Loucy (cell line): Measurements from ENCODE around the gene ALG5.

Experiments
- H2AFZ ChIP-seq: fragments of 200-600 bp; sonication (generic); 2 replicates; pipeline ENCODE4 v1.6.0; 2016; ENCODE audit warnings: antibody characterized with exemption, mild to moderate bottlenecking, low read length, moderate library complexity
- H3F3A ChIP-seq: fragments of 200-600 bp; 2 replicates; pipeline ENCODE4 v1.6.0; 2016; ENCODE audit warnings: antibody characterized with exemption, low read depth, mild to moderate bottlenecking
- H3K27me3 ChIP-seq: fragments of 200-600 bp; sonication (generic); 2 replicates; pipeline ENCODE4 v1.6.1; 2014; ENCODE audit warnings: low read length, mild to moderate bottlenecking; ENCODE audit not compliant: insufficient read depth, poor library complexity, severe bottlenecking
- H3K36me3 ChIP-seq: fragments of 200-600 bp; sonication (generic); 2 replicates; pipeline ENCODE4 v1.6.1; 2016; ENCODE audit warnings: low read length; ENCODE audit not compliant: insufficient read depth
- H3K4me1 ChIP-seq: fragments of 200-600 bp; sonication (generic); 2 replicates; pipeline ENCODE4 v1.5.1; 2014; ENCODE audit warnings: low read length, mild to moderate bottlenecking; ENCODE audit not compliant: insufficient read depth, poor library complexity, severe bottlenecking
- H3K4me2 ChIP-seq: fragments of 200-600 bp; sonication (generic); 2 replicates; pipeline ENCODE4 v1.6.0; 2014; ENCODE audit warnings: antibody characterized with exemption, low read length, low read depth, mild to moderate bottlenecking; ENCODE audit not compliant: poor library complexity, severe bottlenecking
- H3K4me3 ChIP-seq: fragments of 200-600 bp; sonication (generic); 2 replicates; pipeline ENCODE4 v1.5.1; 2014; ENCODE audit warnings: low read length, mild to moderate bottlenecking, mixed read lengths; ENCODE audit not compliant: poor library complexity, severe bottlenecking
- H3K79me2 ChIP-seq: fragments of 200-600 bp; sonication (generic); 2 replicates; pipeline ENCODE4 v1.6.1; 2014; ENCODE audit warnings: low read length; ENCODE audit not compliant: insufficient read depth
- H3K9ac ChIP-seq: fragments of 200-600 bp; sonication (generic); 2 replicates; pipeline ENCODE4 v1.6.0; 2014; ENCODE audit warnings: mild to moderate bottlenecking, low read depth, low read length, moderate library complexity; ENCODE audit not compliant: poor library complexity, severe bottlenecking
- H3K9me2 ChIP-seq: fragments of 200-600 bp; sonication (generic); replicated peaks from 2 replicates; pipeline ENCODE4 v1.6.1; 2016; ENCODE audit warnings: low read depth, low read length, mixed read lengths
- H3K9me3 ChIP-seq: fragments of 200-600 bp; sonication (generic); 2 replicates; pipeline ENCODE4 v1.6.1; 2014; ENCODE audit warnings: mild to moderate bottlenecking, antibody characterized with exemption, low read length, low read depth; ENCODE audit not compliant: insufficient read depth
- H4K20me1 ChIP-seq: fragments of 200-600 bp; sonication (generic); 2 replicates; pipeline ENCODE4 v1.6.0; 2014; ENCODE audit warnings: antibody characterized with exemption, low read length, mild to moderate bottlenecking; ENCODE audit not compliant: insufficient read depth, poor library complexity, severe bottlenecking
- CTCF ChIP-seq: fragments of 200-600 bp; sonication (generic); conservative IDR thresholded peaks from 2 replicates; pipeline ENCODE4 v1.5.1; 2014; ENCODE audit warnings: mild to moderate bottlenecking, antibody characterized with exemption, low read length
- EZH2phosphoT487 ChIP-seq: fragments of 200-600 bp; IDR thresholded peaks from 2 replicates; pipeline ENCODE4 v1.6.1; 2018; ENCODE audit warnings: antibody characterized with exemption, mild to moderate bottlenecking, moderate library complexity, borderline replicate concordance

ALG5 gene

GRCh38 chr13:36903925-36904595, 95.1 kb downstream of the ALG5 start:
- no peak overlapping the region for H2AFZ ChIP-seq
- no peaks in the 10 kb centered on the region for H3K79me2 ChIP-seq
- H3K9me2 ChIP-seq, result no peaks in the 10 kb centered on the region
- no peak overlapping the region for H3K4me2 ChIP-seq
- no peaks in the 10 kb centered on the region for H4K20me1 ChIP-seq
- H3K27me3 ChIP-seq, result no peaks in the 10 kb centered on the region
- H3K4me3 ChIP-seq, result no peak overlapping the region
- H3F3A ChIP-seq, result no peaks in the 10 kb centered on the region
- H3K4me1 ChIP-seq, result no peaks in the 10 kb centered on the region
- no peak for TF ChIP-seq EZH2phosphoT487
- TF ChIP-seq CTCF, result no peak
- no peaks in the 10 kb centered on the region for H3K9me3 ChIP-seq
- no peak overlapping the region for H3K9ac ChIP-seq
- H3K36me3 ChIP-seq, result no peaks in the 10 kb centered on the region
